SK-N-SH (cell line): ENCODE data around the gene PTPDC1. TPM values are rescaled to one million over a fixed set of nuclear protein-coding genes. Genes with fewer than 3 reads are reported as not detected.

Experiments used
- CHD2 ChIP-seq: fragments of 150-350 bp; IDR thresholded peaks from 2 replicates; pipeline ENCODE4 v1.6.1; 2018; ENCODE audit warnings: low read length; ENCODE audit not compliant: partially characterized antibody
- ELF1 ChIP-seq: IDR thresholded peaks from 2 replicates; pipeline ENCODE4 v1.4.0; 2012
- EP300 ChIP-seq, 2 experiments: IDR thresholded peaks; 2 replicates each; pipeline versions ENCODE4 v1.4.0 to v1.6.1; 2012; ENCODE audit warnings: borderline replicate concordance in 1 of 2, low read depth in 1 of 2, low read length in 1 of 2
- FOSL2 ChIP-seq: IDR thresholded peaks from 2 replicates; pipeline ENCODE4 v1.4.0; 2012; ENCODE audit warnings: low read depth, mild to moderate bottlenecking, moderate library complexity, borderline replicate concordance
- FOXJ3 ChIP-seq: sonication (generic); formaldehyde crosslinking; IDR thresholded peaks from 2 replicates; pipeline ENCODE4 v1.5.1; 2020; ENCODE audit warnings: mild to moderate bottlenecking, missing genetic modification reagents
- FOXM1 ChIP-seq: IDR thresholded peaks from 2 replicates; pipeline ENCODE4 v1.4.0; 2012; ENCODE audit warnings: low read depth, mild to moderate bottlenecking
- JUND ChIP-seq: IDR thresholded peaks from 2 replicates; pipeline ENCODE4 v1.4.0; 2012
- MEF2A ChIP-seq: IDR thresholded peaks from 2 replicates; pipeline ENCODE4 v1.4.0; 2012; ENCODE audit warnings: low read depth, borderline replicate concordance
- MXI1 ChIP-seq: IDR thresholded peaks from 2 replicates; pipeline ENCODE4 v1.6.1; 2012; ENCODE audit warnings: mild to moderate bottlenecking, low read depth, low read length, improper control_type of control experiment
- NFIC ChIP-seq: IDR thresholded peaks from 2 replicates; pipeline ENCODE4 v1.4.0; 2012; ENCODE audit warnings: borderline replicate concordance
- NRF1 ChIP-seq: IDR thresholded peaks from 2 replicates; pipeline ENCODE4 v1.6.1; 2012; ENCODE audit warnings: low read depth, mild to moderate bottlenecking, low read length
- RAD21 ChIP-seq: IDR thresholded peaks from 2 replicates; pipeline ENCODE4 v1.6.1; 2012; ENCODE audit warnings: mild to moderate bottlenecking, low read length
- RCOR1 ChIP-seq: fragments of 150-350 bp; IDR thresholded peaks from 2 replicates; pipeline ENCODE4 v1.6.1; 2017; ENCODE audit warnings: antibody characterized with exemption, low read length
- RXRA ChIP-seq: IDR thresholded peaks from 2 replicates; pipeline ENCODE4 v1.4.0; 2012; ENCODE audit warnings: low read depth, mild to moderate bottlenecking, borderline replicate concordance
- SIN3A ChIP-seq: IDR thresholded peaks from 2 replicates; pipeline ENCODE4 v1.6.1; 2012; ENCODE audit warnings: low read depth, mild to moderate bottlenecking, low read length, moderate library complexity, borderline replicate concordance
- TCF12 ChIP-seq: IDR thresholded peaks from 2 replicates; pipeline ENCODE4 v1.4.0; 2012
- TEAD4 ChIP-seq: IDR thresholded peaks from 2 replicates; pipeline ENCODE4 v1.4.0; 2012; ENCODE audit warnings: mild to moderate bottlenecking, borderline replicate concordance; ENCODE audit not compliant: insufficient read depth
- YY1 ChIP-seq: IDR thresholded peaks from 2 replicates; pipeline ENCODE4 v1.4.0; 2012; ENCODE audit warnings: low read depth, mild to moderate bottlenecking
- polyA plus RNA-seq, 3 experiments: library from polyadenylated mRNA; depleted of rRNA; stranded (reverse); fragments of >200 nt; gene quantifications; 2 replicates each; pipeline ENCODE4 v1.2.3, GENCODE V29; 2012
- TF ChIP-seq, protein P1 (sequence below): fragments of 150-350 bp; IDR thresholded peaks from 2 replicates; pipeline ENCODE4 v1.6.1; 2016; ENCODE audit warnings: mild to moderate bottlenecking, low read depth, low read length
- TF ChIP-seq, protein P2 (sequence below): fragments of 150-350 bp; IDR thresholded peaks from 2 replicates; pipeline ENCODE4 v1.6.1; 2017; ENCODE audit warnings: antibody characterized with exemption, low read length, low read depth, borderline replicate concordance
- TF ChIP-seq, protein P3 (sequence below): IDR thresholded peaks from 2 replicates; pipeline ENCODE4 v1.4.0; 2012; ENCODE audit warnings: low read depth, borderline replicate concordance
- TF ChIP-seq, protein P4 (sequence below): fragments of 200-600 bp; sonication (generic); IDR thresholded peaks from 2 replicates; pipeline ENCODE4 v1.6.1; 2017; ENCODE audit warnings: antibody characterized with exemption, mild to moderate bottlenecking, moderate library complexity

The PTPDC1 gene
- polyA plus RNA-seq, 1 of the 3 experiments (the other 2 are of a cell fraction) = 3.7 TPM

DNA sequence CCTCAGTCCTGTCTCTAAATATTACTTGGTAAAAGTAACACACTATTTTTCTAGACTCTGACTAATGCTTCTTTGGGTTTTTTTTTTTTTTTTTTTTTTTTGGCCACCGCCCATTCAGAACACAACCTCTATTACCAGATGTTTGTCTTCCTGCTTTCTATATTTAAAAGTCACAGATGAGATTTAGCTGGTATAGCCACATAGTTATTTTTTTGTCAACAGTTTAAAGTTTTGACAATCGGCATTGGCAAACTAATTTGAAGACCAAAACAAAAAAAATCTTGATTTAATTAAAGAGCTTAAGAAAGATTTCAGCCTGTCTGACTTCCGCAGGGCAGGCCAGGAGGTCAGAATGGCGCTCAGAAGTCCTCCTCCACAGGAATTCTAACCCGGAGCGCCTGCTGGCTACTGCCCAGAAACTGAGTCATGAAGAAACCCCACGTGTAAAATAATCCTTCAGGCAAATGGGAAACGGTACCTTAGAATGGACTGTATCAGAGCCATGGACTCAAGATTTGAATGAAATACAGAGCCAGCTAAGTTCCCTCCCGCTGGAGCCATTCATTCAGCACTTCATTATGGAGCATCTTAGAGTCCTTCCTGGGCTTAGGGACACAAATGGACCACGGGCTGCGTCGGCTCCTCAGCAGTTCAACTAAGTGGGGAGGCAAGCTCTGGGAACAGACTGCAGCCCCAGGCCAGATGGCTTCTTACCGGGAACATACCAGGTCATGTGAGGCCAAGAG lies 55.6 kb downstream of the PTPDC1 start (continued):
- TF ChIP-seq, protein P1, sequence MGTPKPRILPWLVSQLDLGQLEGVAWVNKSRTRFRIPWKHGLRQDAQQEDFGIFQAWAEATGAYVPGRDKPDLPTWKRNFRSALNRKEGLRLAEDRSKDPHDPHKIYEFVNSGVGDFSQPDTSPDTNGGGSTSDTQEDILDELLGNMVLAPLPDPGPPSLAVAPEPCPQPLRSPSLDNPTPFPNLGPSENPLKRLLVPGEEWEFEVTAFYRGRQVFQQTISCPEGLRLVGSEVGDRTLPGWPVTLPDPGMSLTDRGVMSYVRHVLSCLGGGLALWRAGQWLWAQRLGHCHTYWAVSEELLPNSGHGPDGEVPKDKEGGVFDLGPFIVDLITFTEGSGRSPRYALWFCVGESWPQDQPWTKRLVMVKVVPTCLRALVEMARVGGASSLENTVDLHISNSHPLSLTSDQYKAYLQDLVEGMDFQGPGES = no peak
- 0 out of 2 replicates have a peak, but pooled peaks have one; percentile 4 for TF ChIP-seq MEF2A
- peak; percentile 74 for TF ChIP-seq JUND
- TF ChIP-seq NRF1 = no peak
- TF ChIP-seq, protein P2, sequence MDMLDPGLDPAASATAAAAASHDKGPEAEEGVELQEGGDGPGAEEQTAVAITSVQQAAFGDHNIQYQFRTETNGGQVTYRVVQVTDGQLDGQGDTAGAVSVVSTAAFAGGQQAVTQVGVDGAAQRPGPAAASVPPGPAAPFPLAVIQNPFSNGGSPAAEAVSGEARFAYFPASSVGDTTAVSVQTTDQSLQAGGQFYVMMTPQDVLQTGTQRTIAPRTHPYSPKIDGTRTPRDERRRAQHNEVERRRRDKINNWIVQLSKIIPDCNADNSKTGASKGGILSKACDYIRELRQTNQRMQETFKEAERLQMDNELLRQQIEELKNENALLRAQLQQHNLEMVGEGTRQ = no peak
- TF ChIP-seq MXI1 = no peak
- TF ChIP-seq RAD21 = no peak
- peak; percentile 52 for TF ChIP-seq TEAD4
- TF ChIP-seq FOSL2 = peak; percentile 48
- peak; percentile 89 for TF ChIP-seq NFIC
- TF ChIP-seq FOXM1 = no peak; the same call in 1 of the 2 replicates
- TF ChIP-seq SIN3A = peak; percentile 54; the same call in 1 of the 2 replicates
- peak in 1 of 2 experiments; percentile 83; a peak in 2 of 4 replicates for TF ChIP-seq EP300 (IDR thresholded peaks at IDR 0.05; ENCODE audit: borderline replicate concordance in 1 of 2, low read depth in 1 of 2, low read length in 1 of 2)
- no peak for TF ChIP-seq FOXJ3 (CRISPR knock-in tag)
- no peak for TF ChIP-seq CHD2
- peak; percentile 80 for TF ChIP-seq TCF12
- peak; percentile 75 for TF ChIP-seq RXRA
- TF ChIP-seq, protein P3, sequence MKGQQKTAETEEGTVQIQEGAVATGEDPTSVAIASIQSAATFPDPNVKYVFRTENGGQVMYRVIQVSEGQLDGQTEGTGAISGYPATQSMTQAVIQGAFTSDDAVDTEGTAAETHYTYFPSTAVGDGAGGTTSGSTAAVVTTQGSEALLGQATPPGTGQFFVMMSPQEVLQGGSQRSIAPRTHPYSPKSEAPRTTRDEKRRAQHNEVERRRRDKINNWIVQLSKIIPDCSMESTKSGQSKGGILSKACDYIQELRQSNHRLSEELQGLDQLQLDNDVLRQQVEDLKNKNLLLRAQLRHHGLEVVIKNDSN = peak; percentile 60; the same call in 1 of the 2 replicates
- TF ChIP-seq, protein P4, sequence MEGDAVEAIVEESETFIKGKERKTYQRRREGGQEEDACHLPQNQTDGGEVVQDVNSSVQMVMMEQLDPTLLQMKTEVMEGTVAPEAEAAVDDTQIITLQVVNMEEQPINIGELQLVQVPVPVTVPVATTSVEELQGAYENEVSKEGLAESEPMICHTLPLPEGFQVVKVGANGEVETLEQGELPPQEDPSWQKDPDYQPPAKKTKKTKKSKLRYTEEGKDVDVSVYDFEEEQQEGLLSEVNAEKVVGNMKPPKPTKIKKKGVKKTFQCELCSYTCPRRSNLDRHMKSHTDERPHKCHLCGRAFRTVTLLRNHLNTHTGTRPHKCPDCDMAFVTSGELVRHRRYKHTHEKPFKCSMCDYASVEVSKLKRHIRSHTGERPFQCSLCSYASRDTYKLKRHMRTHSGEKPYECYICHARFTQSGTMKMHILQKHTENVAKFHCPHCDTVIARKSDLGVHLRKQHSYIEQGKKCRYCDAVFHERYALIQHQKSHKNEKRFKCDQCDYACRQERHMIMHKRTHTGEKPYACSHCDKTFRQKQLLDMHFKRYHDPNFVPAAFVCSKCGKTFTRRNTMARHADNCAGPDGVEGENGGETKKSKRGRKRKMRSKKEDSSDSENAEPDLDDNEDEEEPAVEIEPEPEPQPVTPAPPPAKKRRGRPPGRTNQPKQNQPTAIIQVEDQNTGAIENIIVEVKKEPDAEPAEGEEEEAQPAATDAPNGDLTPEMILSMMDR = no peak
- peak; percentile 47; the same call in 1 of the 2 replicates for TF ChIP-seq ELF1
- peak; percentile 73; the same call in 1 of the 2 replicates for TF ChIP-seq YY1
- TF ChIP-seq RCOR1 = no peak
- TF ChIP-seq, all 33 proteins: peak for 16
